ENCODE results near the gene PABPC1L. TPM values are rescaled to one million over a fixed set of nuclear protein-coding genes. Genes with fewer than 3 reads are reported as not detected.

The PABPC1L gene
- total and polyA plus RNA-seq, 7 donors: 1.1 to 22.9 (median 4.4) TPM

DNA sequence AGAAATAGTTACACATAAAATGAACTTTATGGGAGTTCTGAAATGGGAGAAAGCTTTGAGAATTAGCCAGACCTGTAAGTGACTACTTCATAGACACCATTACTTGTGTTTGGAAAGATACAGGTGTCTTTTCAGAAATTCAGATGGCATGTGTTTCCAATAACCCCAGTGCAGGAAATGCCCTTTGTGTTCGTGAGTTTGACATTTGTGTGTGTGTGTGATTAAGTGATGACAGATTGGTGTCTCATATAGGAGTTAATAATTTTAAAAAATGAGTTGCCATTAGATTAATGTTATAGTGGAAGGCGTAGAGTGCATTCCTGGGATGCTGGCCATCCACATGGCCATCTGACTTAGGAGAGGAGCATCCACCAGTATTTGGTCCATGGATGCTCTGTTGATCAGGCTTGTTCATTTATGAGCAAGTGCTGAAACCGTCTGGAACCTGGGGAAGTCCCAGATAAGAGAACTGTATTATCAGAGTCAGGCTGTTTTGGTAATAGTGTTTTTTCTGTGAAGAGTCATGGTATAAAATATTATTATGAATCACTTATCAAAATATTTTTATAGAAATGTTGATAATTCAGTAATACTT lies 59.5 kb downstream of the PABPC1L start:
- no peak overlapping the region for H3K27ac ChIP-seq
- no peaks in the 10 kb centered on the region for H3K9me3 ChIP-seq
- intact Hi-C loops (cut with DNase I): loop anchor here (10.0 kb wide), 2 partner anchors 435 to 495 kb away; partner anchors contain the start of genes DBNDD2 and TTPAL

DNA sequence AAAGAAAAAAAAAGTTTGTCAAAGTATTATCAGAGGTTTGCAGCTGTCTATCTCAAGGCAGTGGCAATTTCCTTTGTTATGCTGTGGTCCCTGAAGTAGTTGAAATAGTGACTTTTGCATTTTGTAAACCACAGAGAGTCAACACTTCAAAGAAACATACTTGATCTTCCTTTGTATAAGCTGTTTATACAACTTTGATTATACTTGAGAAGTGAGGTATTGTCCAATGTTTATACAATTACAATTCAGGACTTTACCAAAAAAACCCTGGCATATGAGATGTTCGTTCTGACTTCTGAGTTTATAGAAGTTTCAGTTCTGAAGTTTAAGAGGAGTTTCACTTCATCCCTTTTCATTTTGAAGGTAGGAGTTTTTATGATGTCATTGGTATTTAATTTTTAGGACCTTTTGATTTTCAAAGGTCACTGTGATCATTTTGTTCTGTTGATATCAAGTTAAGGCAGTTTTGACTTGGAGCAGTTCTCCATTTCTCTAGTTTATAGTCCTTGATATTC lies 60.4 kb downstream of the PABPC1L start:
- Histone ChIP-seq H3K9me3 (no peaks in the 10 kb centered on the region), H3K4me1 (peaks cover 0 to 48% (median 32%) of the 10 kb centered on the region in 4 donors), H3K27ac (peak overlapping the region in 3 of 4 donors; percentile 11 to 48 (median 33)), H3K27me3 (no peaks in the 10 kb centered on the region), H3K36me3 (peaks cover 0 to 34% (median 12%) of the 10 kb centered on the region in 4 donors), H3K4me3 (no peak overlapping the region)
- no peak for DNase-seq
- WGBS, 2 donors: 19 to 60% methylated on average over 1 of the region's 1 CpG
- intact Hi-C loops (cut with DNase I): no loop called here
- TF ChIP-seq POLR2A (IDR thresholded peaks at IDR 0.05) (no peak), EP300 (IDR thresholded peaks at IDR 0.05) (no peak), POLR2AphosphoS5 (IDR thresholded peaks at IDR 0.05) (no peak)
- TF ChIP-seq, protein P1, sequence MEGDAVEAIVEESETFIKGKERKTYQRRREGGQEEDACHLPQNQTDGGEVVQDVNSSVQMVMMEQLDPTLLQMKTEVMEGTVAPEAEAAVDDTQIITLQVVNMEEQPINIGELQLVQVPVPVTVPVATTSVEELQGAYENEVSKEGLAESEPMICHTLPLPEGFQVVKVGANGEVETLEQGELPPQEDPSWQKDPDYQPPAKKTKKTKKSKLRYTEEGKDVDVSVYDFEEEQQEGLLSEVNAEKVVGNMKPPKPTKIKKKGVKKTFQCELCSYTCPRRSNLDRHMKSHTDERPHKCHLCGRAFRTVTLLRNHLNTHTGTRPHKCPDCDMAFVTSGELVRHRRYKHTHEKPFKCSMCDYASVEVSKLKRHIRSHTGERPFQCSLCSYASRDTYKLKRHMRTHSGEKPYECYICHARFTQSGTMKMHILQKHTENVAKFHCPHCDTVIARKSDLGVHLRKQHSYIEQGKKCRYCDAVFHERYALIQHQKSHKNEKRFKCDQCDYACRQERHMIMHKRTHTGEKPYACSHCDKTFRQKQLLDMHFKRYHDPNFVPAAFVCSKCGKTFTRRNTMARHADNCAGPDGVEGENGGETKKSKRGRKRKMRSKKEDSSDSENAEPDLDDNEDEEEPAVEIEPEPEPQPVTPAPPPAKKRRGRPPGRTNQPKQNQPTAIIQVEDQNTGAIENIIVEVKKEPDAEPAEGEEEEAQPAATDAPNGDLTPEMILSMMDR (IDR thresholded peaks at IDR 0.05): no peak

More for the DNA sequence above, 59.5 kb downstream of the PABPC1L start:
- WGBS, 2 donors: 45 to 66% methylated on average over 3 of the region's 3 CpGs
- TF ChIP-seq, protein P1 (IDR thresholded peaks at IDR 0.05): no peak
- TF ChIP-seq POLR2A (IDR thresholded peaks at IDR 0.05): no peak
- TF ChIP-seq EP300 (IDR thresholded peaks at IDR 0.05): no peak
- TF ChIP-seq POLR2AphosphoS5 (IDR thresholded peaks at IDR 0.05): no peak
- Histone ChIP-seq H3K4me3 (no peak overlapping the region), H3K4me1 (peaks cover 0 to 48% (median 32%) of the 10 kb centered on the region in 4 donors), H3K27me3 (no peaks in the 10 kb centered on the region), H3K36me3 (peaks cover 0 to 25% (median 6%) of the 10 kb centered on the region in 4 donors)
- no peak for DNase-seq

DNA sequence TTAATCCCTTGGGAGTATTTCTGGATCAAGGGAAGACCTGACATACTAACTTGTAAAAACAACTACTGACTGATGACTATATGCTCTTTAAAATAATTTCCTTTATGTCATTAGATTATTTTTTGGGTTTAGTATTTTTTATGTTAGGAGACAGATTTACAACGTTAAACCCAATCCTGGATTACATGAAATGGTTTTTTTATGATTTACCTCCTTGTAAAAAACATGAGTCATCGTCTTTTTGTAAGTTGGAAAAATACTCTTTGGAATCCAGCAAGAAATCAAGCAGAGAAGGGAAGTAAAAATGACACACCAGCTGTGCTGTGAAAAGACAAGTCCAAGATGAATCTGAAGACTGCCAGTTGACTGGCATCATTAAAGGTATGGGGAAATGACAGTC lies 63.2 kb downstream of the PABPC1L start:
- no peaks in the 10 kb centered on the region for H3K27me3 ChIP-seq

DNA sequence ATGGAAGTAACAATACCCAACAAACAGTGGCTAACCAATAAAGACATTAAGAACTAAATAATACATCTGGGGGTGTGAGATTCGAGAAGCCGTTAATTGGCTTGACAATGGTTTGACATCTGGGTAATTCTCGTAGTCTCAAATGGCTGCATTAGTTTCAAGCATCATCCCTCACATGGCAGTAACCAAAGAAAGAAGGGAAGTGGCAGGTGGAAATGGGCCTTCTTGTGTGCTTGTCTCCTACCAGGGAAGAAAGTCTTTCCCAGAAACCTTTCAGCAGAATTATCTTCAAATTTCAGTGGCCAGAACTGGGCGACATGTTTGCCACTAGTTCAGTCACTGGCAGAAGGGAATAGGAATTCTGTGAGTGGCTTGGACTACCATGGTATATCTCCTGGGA lies 66.8 kb downstream of the PABPC1L start:
- H3K4me1 ChIP-seq: peaks cover 0 to 7% (median 0%) of the 10 kb centered on the region in 4 donors

More for the DNA sequence above, 63.2 kb downstream of the PABPC1L start:
- no peaks in the 10 kb centered on the region for H3K9me3 ChIP-seq
- 31 to 74% methylated on average over 2 of the region's 2 CpGs for WGBS, 2 donors
- intact Hi-C loops (cut with DNase I): no loop called here
- DNase-seq: no peak
- H3K36me3 ChIP-seq: peaks cover 0 to 38% (median 12%) of the 10 kb centered on the region in 4 donors
- H3K4me3 ChIP-seq: no peak overlapping the region
- TF ChIP-seq EP300 (IDR thresholded peaks at IDR 0.05) (no peak), POLR2A (IDR thresholded peaks at IDR 0.05) (no peak), POLR2AphosphoS5 (IDR thresholded peaks at IDR 0.05) (peak in 1 of 4 donors; percentile 24)
- TF ChIP-seq, protein P1 (IDR thresholded peaks at IDR 0.05): no peak
- peak overlapping the region in 1 of 4 donors; percentile 40 for H3K27ac ChIP-seq
- H3K4me1 ChIP-seq: peaks cover 0 to 29% (median 18%) of the 10 kb centered on the region in 4 donors

More for the DNA sequence above, 66.8 kb downstream of the PABPC1L start:
- WGBS, 2 donors: 95 to 97% methylated on average over 4 of the region's 4 CpGs
- Histone ChIP-seq H3K9me3 (no peaks in the 10 kb centered on the region), H3K27ac (no peak overlapping the region), H3K36me3 (peaks cover 6 to 72% (median 20%) of the 10 kb centered on the region in 4 donors), H3K4me3 (no peak overlapping the region), H3K27me3 (no peaks in the 10 kb centered on the region)
- no peak for DNase-seq
- TF ChIP-seq EP300 (IDR thresholded peaks at IDR 0.05) (no peak), POLR2A (IDR thresholded peaks at IDR 0.05) (no peak), POLR2AphosphoS5 (IDR thresholded peaks at IDR 0.05) (no peak)
- TF ChIP-seq, protein P1 (IDR thresholded peaks at IDR 0.05): no peak
- intact Hi-C loops (cut with DNase I): no loop called here

Data from sigmoid colon (tissue), 7 donors.